Measurements from ENCODE around the gene CASD1. TPM values are rescaled to one million over a fixed set of nuclear protein-coding genes. Genes with fewer than 3 reads are reported as not detected.

CASD1 gene
- 10 to 100 TPM; 29.3 to 41.0 (median 35.0) TPM for total RNA-seq
- 10 to 100 TPM in 2 of 3 donors, 1 to 10 TPM in 1; 9.9 to 22.5 (median 13.2) TPM for polyA plus RNA-seq

- DNase-seq: peak; percentile 74
- H3K27me3 ChIP-seq: no peaks in the 10 kb centered on the region
- H3K4me1 ChIP-seq: peaks cover 0 to 36% (median 20%) of the 10 kb centered on the region in 4 donors
- 2 to 4% methylated on average over 40 of the region's 40 CpGs for WGBS, 2 donors
- H3K4me3 ChIP-seq: peak within 1 kb of the TSS; percentile 75 to 96 (median 82)
- no peaks in the 10 kb centered on the region for H3K36me3 ChIP-seq
- TF ChIP-seq CTCF (IDR thresholded peaks at IDR 0.05): no peak
- no peak for TF ChIP-seq POLR2AphosphoS5 (IDR thresholded peaks at IDR 0.05)
- TF ChIP-seq POLR2A (IDR thresholded peaks at IDR 0.05): peak in 1 of 2 donors; percentile 21
- TF ChIP-seq EP300 (IDR thresholded peaks at IDR 0.05): no peak
- intact Hi-C loops (cut with DNase I): loop anchor here (5.0 kb wide), 1 partner anchor 57 kb away; no protein-coding TSS in a partner anchor
- peak within 1 kb of the TSS; percentile 89 to 93 (median 91) for H3K27ac ChIP-seq
- H3K9me3 ChIP-seq: no peaks in the 10 kb centered on the region
Measured at GRCh38 chr7:94509264-94509886, at the start of gene CASD1. Gene CASD1, plus strand, starts transcription at chr7:94509809. Its CDS starts 276 bp downstream, at chr7:94510085.

GRCh38 chr7:94466516-94466915 is 43.1 kb upstream of the CASD1 start:
- Histone ChIP-seq H3K27me3 (no peaks in the 10 kb centered on the region), H3K4me1 (no peaks in the 10 kb centered on the region), H3K9me3 (peaks cover 0 to 3% (median 0%) of the 10 kb centered on the region in 4 donors), H3K27ac (no peak overlapping the region), H3K36me3 (no peaks in the 10 kb centered on the region), H3K4me3 (no peak overlapping the region)
- 62 to 64% methylated on average over 1 of the region's 1 CpG for WGBS, 2 donors
- DNase-seq: no peak
- TF ChIP-seq POLR2AphosphoS5 (IDR thresholded peaks at IDR 0.05) (no peak), EP300 (IDR thresholded peaks at IDR 0.05) (no peak), CTCF (IDR thresholded peaks at IDR 0.05) (no peak), POLR2A (IDR thresholded peaks at IDR 0.05) (no peak)
- intact Hi-C loops (cut with DNase I): no loop called here

GRCh38 chr7:94471604-94472003 is 38.0 kb upstream of the CASD1 start:
- DNase-seq: no peak
- intact Hi-C loops (cut with DNase I): no loop called here
- 87 to 90% methylated on average over 2 of the region's 2 CpGs for WGBS, 2 donors
- Histone ChIP-seq H3K4me3 (no peak overlapping the region), H3K36me3 (no peaks in the 10 kb centered on the region), H3K9me3 (peaks cover 0 to 6% (median 0%) of the 10 kb centered on the region in 4 donors), H3K27me3 (no peaks in the 10 kb centered on the region), H3K27ac (no peak overlapping the region), H3K4me1 (no peaks in the 10 kb centered on the region)
- no peak for TF ChIP-seq CTCF (IDR thresholded peaks at IDR 0.05)
- TF ChIP-seq EP300 (IDR thresholded peaks at IDR 0.05): no peak

GRCh38 chr7:94472608-94473007 is 37.0 kb upstream of the CASD1 start:
- peaks cover 0 to 6% (median 0%) of the 10 kb centered on the region in 4 donors for H3K9me3 ChIP-seq
- no peak overlapping the region for H3K4me3 ChIP-seq
- H3K4me1 ChIP-seq: no peaks in the 10 kb centered on the region
- H3K27me3 ChIP-seq: no peaks in the 10 kb centered on the region
- intact Hi-C loops (cut with DNase I): no loop called here
- DNase-seq: no peak
- H3K36me3 ChIP-seq: no peaks in the 10 kb centered on the region
- 81 to 94% methylated on average over 1 of the region's 1 CpG for WGBS, 2 donors
- no peak overlapping the region for H3K27ac ChIP-seq
- no peak for TF ChIP-seq POLR2AphosphoS5 (IDR thresholded peaks at IDR 0.05)
- no peak for TF ChIP-seq POLR2A (IDR thresholded peaks at IDR 0.05)

- no peak for DNase-seq
- H3K9me3 ChIP-seq: peaks cover 0 to 3% (median 0%) of the 10 kb centered on the region in 4 donors
- H3K27ac ChIP-seq: no peak overlapping the region
- TF ChIP-seq CTCF (IDR thresholded peaks at IDR 0.05): no peak
- TF ChIP-seq EP300 (IDR thresholded peaks at IDR 0.05): no peak
- no peak for TF ChIP-seq POLR2AphosphoS5 (IDR thresholded peaks at IDR 0.05)
- TF ChIP-seq POLR2A (IDR thresholded peaks at IDR 0.05): no peak
- H3K4me1 ChIP-seq: no peaks in the 10 kb centered on the region
- H3K36me3 ChIP-seq: no peaks in the 10 kb centered on the region
- intact Hi-C loops (cut with DNase I): no loop called here
- H3K27me3 ChIP-seq: no peaks in the 10 kb centered on the region
- H3K4me3 ChIP-seq: no peak overlapping the region
- 91 to 92% methylated on average over 5 of the region's 5 CpGs for WGBS, 2 donors
Measured at GRCh38 chr7:94476251-94476840, 33.3 kb upstream of the CASD1 start.

Measured in sigmoid colon (tissue), 7 donors.